Gastroesophageal sphincter (tissue), 3 donors: ENCODE data around the gene TMEM19.

ENCODE experiments used
- CTCF ChIP-seq, 4 experiments: fragments of 200-600 bp in 2 of 4; fragments of 450-650 bp in 2 of 4; sonication (generic) in 1 of 4; IDR thresholded peaks; one replicate each; pipeline ENCODE4 v1.5.1; 2017 to 2019; ENCODE audit warnings: antibody characterized with exemption in 4 of 4, mild to moderate bottlenecking in 2 of 4, moderate library complexity in 2 of 4
- POLR2A ChIP-seq, 2 donors: fragments of 450-650 bp; IDR thresholded peaks; one replicate each; pipeline ENCODE4 v1.6.1; 2017; ENCODE audit warnings: antibody characterized with exemption in 2 of 2, mild to moderate bottlenecking in 2 of 2, moderate library complexity in 1 of 2
- POLR2AphosphoS5 ChIP-seq: sonication (generic); formaldehyde crosslinking; IDR thresholded peaks from one replicate; pipeline ENCODE4 v1.6.1; 2017; ENCODE audit warnings: antibody characterized with exemption

GRCh38 chr12:71708658-71709057 lies 22.8 kb downstream of the TMEM19 start:
- TF ChIP-seq CTCF (IDR thresholded peaks at IDR 0.05) (no peak), POLR2A (IDR thresholded peaks at IDR 0.05) (no peak), POLR2AphosphoS5 (no peak)
